Measurements from ENCODE around the gene BRD1. TPM values are rescaled to one million over a fixed set of nuclear protein-coding genes. Genes with fewer than 3 reads are reported as not detected.

BRD1 gene
- total and polyA plus RNA-seq, 8 donors = 10.0 to 92.4 (median 30.4) TPM

DNA sequence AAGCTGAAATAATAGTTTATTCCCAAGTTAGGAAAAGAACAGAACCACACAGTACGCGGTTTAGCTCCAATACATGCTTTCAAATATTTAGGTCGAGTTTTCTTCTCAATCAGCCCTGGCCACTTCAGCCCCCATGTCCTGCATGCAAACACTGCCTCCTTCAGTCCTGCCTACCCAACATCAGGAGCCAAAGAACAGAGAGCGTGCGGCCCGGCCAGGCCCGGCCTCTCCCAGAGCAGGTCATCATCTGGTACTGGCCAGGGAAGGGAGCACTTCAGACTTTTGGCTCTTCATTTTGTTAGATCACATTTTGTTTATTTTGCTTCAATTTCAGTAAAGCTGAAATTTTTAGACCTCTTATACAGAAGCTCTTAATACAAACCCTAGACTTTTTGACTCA, 6.7 kb downstream of the BRD1 start:
- TF ChIP-seq POLR2AphosphoS5 (IDR thresholded peaks at IDR 0.05) (no peak), POLR2A (IDR thresholded peaks at IDR 0.05) (no peak), EP300 (IDR thresholded peaks at IDR 0.05) (no peak)
- TF ChIP-seq, protein P1, sequence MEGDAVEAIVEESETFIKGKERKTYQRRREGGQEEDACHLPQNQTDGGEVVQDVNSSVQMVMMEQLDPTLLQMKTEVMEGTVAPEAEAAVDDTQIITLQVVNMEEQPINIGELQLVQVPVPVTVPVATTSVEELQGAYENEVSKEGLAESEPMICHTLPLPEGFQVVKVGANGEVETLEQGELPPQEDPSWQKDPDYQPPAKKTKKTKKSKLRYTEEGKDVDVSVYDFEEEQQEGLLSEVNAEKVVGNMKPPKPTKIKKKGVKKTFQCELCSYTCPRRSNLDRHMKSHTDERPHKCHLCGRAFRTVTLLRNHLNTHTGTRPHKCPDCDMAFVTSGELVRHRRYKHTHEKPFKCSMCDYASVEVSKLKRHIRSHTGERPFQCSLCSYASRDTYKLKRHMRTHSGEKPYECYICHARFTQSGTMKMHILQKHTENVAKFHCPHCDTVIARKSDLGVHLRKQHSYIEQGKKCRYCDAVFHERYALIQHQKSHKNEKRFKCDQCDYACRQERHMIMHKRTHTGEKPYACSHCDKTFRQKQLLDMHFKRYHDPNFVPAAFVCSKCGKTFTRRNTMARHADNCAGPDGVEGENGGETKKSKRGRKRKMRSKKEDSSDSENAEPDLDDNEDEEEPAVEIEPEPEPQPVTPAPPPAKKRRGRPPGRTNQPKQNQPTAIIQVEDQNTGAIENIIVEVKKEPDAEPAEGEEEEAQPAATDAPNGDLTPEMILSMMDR (IDR thresholded peaks at IDR 0.05) = no peak
- H3K27ac ChIP-seq = peak overlapping the region in 1 of 5 donors; percentile 7
- H3K4me3 ChIP-seq = no peak overlapping the region
- intact Hi-C loops (cut with DNase I; ENCODE audit: low total_unique reads) = no loop called here
- no peak for DNase-seq
- no peaks in the 10 kb centered on the region for H3K9me3 ChIP-seq
- no peaks in the 10 kb centered on the region for H3K27me3 ChIP-seq
- WGBS, 5 donors = 61 to 75% (median 66%) methylated on average over 7 of the region's 7 CpGs
- H3K36me3 ChIP-seq = peaks cover 67 to 92% (median 79%) of the 10 kb centered on the region in 4 donors
- peaks cover 36 to 89% (median 68%) of the 10 kb centered on the region in 4 donors for H3K4me1 ChIP-seq

DNA sequence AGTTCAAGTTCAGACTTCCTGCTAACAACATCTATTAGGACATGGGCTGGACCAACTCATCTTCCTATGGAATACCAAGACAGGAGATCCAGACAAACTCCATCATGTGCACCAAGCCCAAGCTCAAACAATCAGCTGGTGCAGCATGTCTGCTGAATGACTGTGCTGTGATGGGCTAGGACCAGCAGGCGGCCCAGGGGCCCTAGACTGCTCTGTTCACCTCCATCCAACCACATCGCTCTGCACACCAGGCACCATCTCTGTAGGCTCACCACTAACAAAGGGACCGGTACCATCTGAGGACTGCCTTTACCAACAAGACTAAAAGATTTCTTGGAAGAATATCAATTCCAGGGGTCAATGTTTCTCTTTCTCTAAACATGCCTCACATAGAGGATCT, 10.3 kb downstream of the BRD1 start:
- Histone ChIP-seq H3K36me3 (peaks cover 49 to 86% (median 79%) of the 10 kb centered on the region in 4 donors), H3K4me3 (no peak overlapping the region), H3K9me3 (no peaks in the 10 kb centered on the region), H3K4me1 (peaks cover 27 to 91% (median 67%) of the 10 kb centered on the region in 4 donors), H3K27me3 (no peaks in the 10 kb centered on the region), H3K27ac (no peak overlapping the region)
- intact Hi-C loops (cut with DNase I; ENCODE audit: low total_unique reads) = no loop called here
- 72 to 94% (median 91%) methylated on average over 2 to 3 of the region's 3 CpGs for WGBS, 5 donors
- DNase-seq = no peak
- no peak for TF ChIP-seq POLR2A (IDR thresholded peaks at IDR 0.05)
- TF ChIP-seq POLR2AphosphoS5 (IDR thresholded peaks at IDR 0.05) = no peak
- no peak for TF ChIP-seq EP300 (IDR thresholded peaks at IDR 0.05)
- TF ChIP-seq, protein P1 (IDR thresholded peaks at IDR 0.05) = no peak

DNA sequence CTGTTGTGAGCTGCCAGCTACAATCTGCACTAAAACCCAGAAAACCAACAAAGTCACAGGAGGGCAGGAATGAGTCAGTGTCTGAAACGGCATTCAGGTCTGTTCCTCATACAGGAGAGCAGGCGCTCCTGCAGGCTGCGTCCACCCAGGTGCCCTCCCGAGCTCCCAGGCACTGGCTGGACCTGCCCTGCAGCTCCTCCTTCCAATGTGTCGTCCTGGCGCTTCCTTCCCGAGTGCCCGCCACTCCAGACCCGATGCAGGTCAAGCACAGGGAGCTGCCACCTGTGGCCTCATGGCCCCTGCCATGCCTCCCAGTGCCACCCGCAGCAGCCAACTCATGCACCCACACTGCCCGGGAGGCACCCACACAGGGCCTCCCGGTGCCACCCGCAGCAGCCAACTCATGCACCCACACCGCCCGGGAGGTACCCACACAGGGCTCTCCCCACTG, 12.0 kb downstream of the BRD1 start:
- TF ChIP-seq POLR2AphosphoS5 (IDR thresholded peaks at IDR 0.05) (peak in 1 of 3 donors; percentile 39), POLR2A (IDR thresholded peaks at IDR 0.05) (no peak)
- H3K4me1 ChIP-seq = peaks cover 28 to 89% (median 64%) of the 10 kb centered on the region in 4 donors
- DNase-seq = peak; percentile 43 to 58
- intact Hi-C loops (cut with DNase I; ENCODE audit: low total_unique reads) = no loop called here
- H3K27ac ChIP-seq = peak overlapping the region in 2 of 5 donors; percentile 12 to 63
- 21 to 52% (median 44%) methylated on average over 15 of the region's 15 CpGs for WGBS, 5 donors
- H3K27me3 ChIP-seq = no peaks in the 10 kb centered on the region
- H3K4me3 ChIP-seq = no peak overlapping the region
- peaks cover 33 to 77% (median 66%) of the 10 kb centered on the region in 4 donors for H3K36me3 ChIP-seq
- H3K9me3 ChIP-seq = no peaks in the 10 kb centered on the region

DNA sequence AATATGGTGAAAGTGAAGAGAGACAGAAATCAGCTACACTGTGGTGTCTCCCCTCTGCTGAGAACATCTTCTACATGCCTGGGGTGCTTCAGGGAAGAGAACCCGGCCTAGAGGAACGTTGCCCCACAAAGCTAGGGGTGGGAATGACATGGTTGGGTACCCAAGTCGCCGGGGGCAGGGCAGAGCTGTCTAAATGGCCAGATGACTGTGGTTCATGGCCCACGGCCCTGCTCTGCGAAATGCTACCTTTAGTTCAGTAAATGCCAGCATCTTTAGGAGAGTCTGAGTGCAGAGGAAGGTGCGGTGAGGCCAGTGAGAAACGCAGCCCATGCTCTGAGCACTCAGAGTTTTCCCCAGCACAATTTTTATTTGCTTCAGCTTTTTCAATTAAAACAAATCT, 12.8 kb downstream of the BRD1 start:
- no peaks in the 10 kb centered on the region for H3K27me3 ChIP-seq
- no peak overlapping the region for H3K27ac ChIP-seq
- no peaks in the 10 kb centered on the region for H3K9me3 ChIP-seq
- peaks cover 36 to 89% (median 65%) of the 10 kb centered on the region in 4 donors for H3K4me1 ChIP-seq
- DNase-seq = no peak
- H3K36me3 ChIP-seq = peaks cover 25 to 69% (median 58%) of the 10 kb centered on the region in 4 donors
- WGBS, 5 donors = 74 to 87% (median 82%) methylated on average over 8 of the region's 8 CpGs
- no peak overlapping the region for H3K4me3 ChIP-seq
- TF ChIP-seq POLR2AphosphoS5 (IDR thresholded peaks at IDR 0.05) (no peak), POLR2A (IDR thresholded peaks at IDR 0.05) (no peak), EP300 (IDR thresholded peaks at IDR 0.05) (no peak)
- TF ChIP-seq, protein P1 (IDR thresholded peaks at IDR 0.05) = no peak
- intact Hi-C loops (cut with DNase I; ENCODE audit: low total_unique reads) = no loop called here

DNA sequence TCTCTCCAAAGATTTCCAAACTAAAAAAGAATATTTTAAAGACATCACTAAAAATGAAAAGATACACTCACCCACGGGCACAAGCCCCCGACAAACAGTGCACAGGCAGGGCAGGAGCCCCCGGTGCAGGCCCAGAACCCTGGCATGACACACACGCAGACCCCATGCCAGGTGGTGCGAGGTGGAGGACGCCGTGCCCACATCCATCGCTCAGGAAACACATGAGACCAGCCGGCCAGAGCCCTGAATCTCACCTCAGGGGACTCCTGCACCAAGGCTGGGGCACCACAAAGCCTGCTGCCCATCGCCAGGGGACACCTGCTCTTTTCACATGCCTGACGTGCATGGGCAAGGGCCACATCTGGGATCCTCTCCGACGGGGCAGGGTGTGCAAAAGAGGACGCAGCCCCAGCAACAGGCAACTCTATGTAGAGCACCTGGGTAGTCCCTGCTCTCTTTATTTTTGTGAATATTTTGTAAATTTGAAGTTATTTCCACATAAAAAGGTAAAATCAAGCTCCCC, 13.4 kb downstream of the BRD1 start:
- peaks cover 38 to 90% (median 66%) of the 10 kb centered on the region in 4 donors for H3K4me1 ChIP-seq
- peaks cover 20 to 63% (median 52%) of the 10 kb centered on the region in 4 donors for H3K36me3 ChIP-seq
- H3K4me3 ChIP-seq = no peak overlapping the region
- no peaks in the 10 kb centered on the region for H3K9me3 ChIP-seq
- no peaks in the 10 kb centered on the region for H3K27me3 ChIP-seq
- DNase-seq = no peak
- intact Hi-C loops (cut with DNase I; ENCODE audit: low total_unique reads) = no loop called here
- TF ChIP-seq POLR2AphosphoS5 (IDR thresholded peaks at IDR 0.05) (no peak), POLR2A (IDR thresholded peaks at IDR 0.05) (no peak), EP300 (IDR thresholded peaks at IDR 0.05) (no peak)
- TF ChIP-seq, protein P1 (IDR thresholded peaks at IDR 0.05) = no peak
- no peak overlapping the region for H3K27ac ChIP-seq
- WGBS, 5 donors = 88 to 95% (median 89%) methylated on average over 13 to 14 of the region's 14 CpGs
